HepG2 (cell line): ENCODE measurements around the gene SQSTM1. TPM values are rescaled to one million over a fixed set of nuclear protein-coding genes. Genes with fewer than 3 reads are reported as not detected.

Experiments
- ASH2L ChIP-seq: fragments of 300-600, 200-600 bp; sonication (generic); IDR thresholded peaks from 2 replicates; pipeline ENCODE4 v1.7.0; 2017; ENCODE audit warnings: low read depth, mild to moderate bottlenecking, moderate library complexity, mixed read lengths, low read length; ENCODE audit not compliant: insufficient read length
- ELK4 ChIP-seq: sonication (generic); formaldehyde crosslinking; IDR thresholded peaks from 2 replicates; pipeline ENCODE4 v1.9.0; 2021; ENCODE audit warnings: missing genetic modification reagents, borderline replicate concordance
- GLI4 ChIP-seq: sonication (generic); formaldehyde crosslinking; IDR thresholded peaks from 2 replicates; pipeline ENCODE4 v1.5.1; 2020; ENCODE audit warnings: missing genetic modification reagents, mild to moderate bottlenecking, moderate library complexity, borderline replicate concordance
- GZF1 ChIP-seq: sonication (generic); formaldehyde crosslinking; IDR thresholded peaks from 2 replicates; pipeline ENCODE4 v1.5.1; 2020; ENCODE audit warnings: mild to moderate bottlenecking, missing genetic modification reagents
- JUNB ChIP-seq: sonication (generic); formaldehyde crosslinking; IDR thresholded peaks from 2 replicates; pipeline ENCODE4 v1.8.0; 2022; ENCODE audit warnings: missing genetic modification reagents, mild to moderate bottlenecking, borderline replicate concordance
- LBX2 ChIP-seq: sonication (generic); formaldehyde crosslinking; IDR thresholded peaks from 2 replicates; pipeline ENCODE4 v1.5.0; 2020; ENCODE audit warnings: missing genetic modification reagents, mild to moderate bottlenecking, borderline replicate concordance
- PLRG1 ChIP-seq: fragments of 450-650 bp; conservative IDR thresholded peaks from 2 replicates; pipeline ENCODE4 v1.6.1; 2016
- REPIN1 ChIP-seq: sonication (generic); formaldehyde crosslinking; IDR thresholded peaks from 2 replicates; pipeline ENCODE4 v1.8.0; 2022; ENCODE audit warnings: missing genetic modification reagents, low read depth, mild to moderate bottlenecking, borderline replicate concordance
- RXRB ChIP-seq: IDR thresholded peaks from 2 replicates; pipeline ENCODE4 v1.6.1; 2016; ENCODE audit warnings: borderline replicate concordance, missing genetic modification reagents, missing compliant biosample characterization
- SMC3 ChIP-seq: IDR thresholded peaks from 2 replicates; pipeline ENCODE4 v1.6.1; 2011; ENCODE audit warnings: low read length, improper control_type of control experiment
- SNRNP70 ChIP-seq: fragments of 200-400 bp; formaldehyde crosslinking; IDR thresholded peaks from 2 replicates; pipeline ENCODE4 v1.6.1; 2017; ENCODE audit warnings: mild to moderate bottlenecking, low read depth, low read length, moderate library complexity
- SUZ12 ChIP-seq: fragments of 150-350 bp; IDR thresholded peaks from 2 replicates; pipeline ENCODE4 v1.6.1; 2014; ENCODE audit warnings: low read depth, low read length
- TOE1 ChIP-seq: sonication (generic); formaldehyde crosslinking; IDR thresholded peaks from 2 replicates; pipeline ENCODE4 v1.4.0; 2020; ENCODE audit warnings: mild to moderate bottlenecking, missing genetic modification reagents
- U2AF2 ChIP-seq: fragments of 200-400 bp; formaldehyde crosslinking; IDR thresholded peaks from 2 replicates; pipeline ENCODE4 v1.6.1; 2017; ENCODE audit warnings: low read depth, mild to moderate bottlenecking, low read length
- YEATS2 ChIP-seq: sonication (generic); formaldehyde crosslinking; IDR thresholded peaks from 2 replicates; pipeline ENCODE4 v1.4.0; 2020; ENCODE audit warnings: missing genetic modification reagents, borderline replicate concordance
- ZBTB21 ChIP-seq: sonication (generic); formaldehyde crosslinking; IDR thresholded peaks from 2 replicates; pipeline ENCODE4 v1.4.0; 2020; ENCODE audit warnings: missing genetic modification reagents
- ZBTB39 ChIP-seq: sonication (generic); formaldehyde crosslinking; IDR thresholded peaks from 2 replicates; pipeline ENCODE4 v1.5.0; 2020; ENCODE audit warnings: missing genetic modification reagents
- ZC3H13 ChIP-seq: sonication (generic); formaldehyde crosslinking; IDR thresholded peaks from 2 replicates; pipeline ENCODE4 v1.8.1; 2023; ENCODE audit warnings: mild to moderate bottlenecking, missing genetic modification reagents, moderate library complexity
- ZFP1 ChIP-seq: IDR thresholded peaks from 2 replicates; pipeline ENCODE4 v1.6.1; 2016
- ZMAT5 ChIP-seq: sonication (generic); formaldehyde crosslinking; IDR thresholded peaks from 2 replicates; pipeline ENCODE4 v1.5.0; 2020; ENCODE audit warnings: mild to moderate bottlenecking, low read depth, missing genetic modification reagents, borderline replicate concordance
- ZNF17 ChIP-seq: sonication (generic); formaldehyde crosslinking; IDR thresholded peaks from 2 replicates; pipeline ENCODE4 v1.5.0; 2020; ENCODE audit warnings: mild to moderate bottlenecking, missing genetic modification reagents
- ZNF205 ChIP-seq: IDR thresholded peaks from 2 replicates; pipeline ENCODE4 v1.6.1; 2018; ENCODE audit warnings: missing biosample characterization, missing genetic modification reagents
- ZNF235 ChIP-seq: sonication (generic); formaldehyde crosslinking; IDR thresholded peaks from 2 replicates; pipeline ENCODE4 v1.8.1; 2023; ENCODE audit warnings: mild to moderate bottlenecking, missing genetic modification reagents, borderline replicate concordance
- ZNF367 ChIP-seq: sonication (generic); formaldehyde crosslinking; IDR thresholded peaks from 2 replicates; pipeline ENCODE4 v1.4.0; 2020; ENCODE audit warnings: missing genetic modification reagents, borderline replicate concordance
- ZNF75D ChIP-seq: sonication (generic); formaldehyde crosslinking; IDR thresholded peaks from 2 replicates; pipeline ENCODE4 v1.8.1; 2023; ENCODE audit warnings: missing genetic modification reagents, mild to moderate bottlenecking, borderline replicate concordance
- ZNF768 ChIP-seq: sonication (generic); formaldehyde crosslinking; IDR thresholded peaks from 2 replicates; pipeline ENCODE4 v1.4.0; 2020; ENCODE audit warnings: missing genetic modification reagents
- ZSCAN25 ChIP-seq: sonication (generic); formaldehyde crosslinking; IDR thresholded peaks from 2 replicates; pipeline ENCODE4 v1.8.0; 2022; ENCODE audit warnings: mild to moderate bottlenecking, missing genetic modification reagents
- polyA plus RNA-seq, 8 experiments: library from polyadenylated mRNA; depleted of rRNA in 3 of 8; stranded (reverse) in 7 of 8; unstranded in 1 of 8; fragments of >200 nt; fragmentation: Illumina TruSeq in 4 of 8; extraction: Trizol in 4 of 8; gene quantifications; 2 replicates each; pipeline versions ENCODE4 v1.2.1 to v1.2.3, GENCODE V29; 2011 to 2016; ENCODE audit warnings: low read depth in 4 of 8, missing spikeins in 1 of 8, mixed read lengths in 1 of 8; ENCODE audit not compliant: insufficient read depth in 1 of 8
- total RNA-seq, 5 experiments: library from RNA; depleted of rRNA; stranded (reverse); fragments of >200 nt; fragmentation: Illumina TruSeq; extraction: Trizol; gene quantifications; 2 replicates each; pipeline ENCODE4 v1.2.3, GENCODE V29; 2016; ENCODE audit warnings: low read depth in 1 of 5

Gene SQSTM1
- total and polyA plus RNA-seq, 2 of the 13 experiments (the other 11 are each of a cell fraction or from before 2014, with no cell fraction given) = 90.9 to 160 TPM

GRCh38 chr5:179819296-179820126, 1.2 kb upstream of the SQSTM1 start (continued):
- TF ChIP-seq PLRG1 (no peak), ZMAT5 (CRISPR knock-in tag) (no peak), LBX2 (peak; percentile 59; the same call in 1 of the 2 replicates), ZBTB39 (CRISPR knock-in tag) (no peak), SNRNP70 (no peak), REPIN1 (no peak), JUNB (CRISPR knock-in tag) (no peak), SUZ12 (no peak), ASH2L (no peak), ZBTB21 (CRISPR knock-in tag) (no peak), GZF1 (CRISPR knock-in tag) (0 out of 2 replicates have a peak, but pooled peaks have one; percentile 11), ZNF367 (CRISPR knock-in tag) (no peak; the same call in 1 of the 2 replicates), ELK4 (CRISPR knock-in tag) (no peak), RXRB (CRISPR knock-in tag) (no peak; the same call in 1 of the 2 replicates), YEATS2 (CRISPR knock-in tag) (0 out of 2 replicates have a peak, but pooled peaks have one; percentile 3), ZFP1 (no peak), ZSCAN25 (CRISPR knock-in tag) (peak; percentile 81; the same call in 1 of the 2 replicates), ZNF205 (peak; percentile 75), TOE1 (CRISPR knock-in tag) (no peak), ZNF768 (CRISPR knock-in tag) (no peak), ZNF75D (CRISPR knock-in tag) (no peak), U2AF2 (no peak), ZC3H13 (CRISPR knock-in tag) (0 out of 2 replicates have a peak, but pooled peaks have one; percentile 59), ZNF17 (CRISPR knock-in tag) (no peak), GLI4 (CRISPR knock-in tag) (no peak), ZNF235 (CRISPR knock-in tag) (no peak), SMC3 (no peak)
